Lower leg skin (tissue), 3 donors: ENCODE data around the gene DKKL1.

Experiments used
- CTCF ChIP-seq, 3 donors: fragments of 450-650 bp; IDR thresholded peaks; one replicate each; pipeline ENCODE4 v1.5.1; 2016; ENCODE audit warnings: antibody characterized with exemption in 3 of 3, mild to moderate bottlenecking in 3 of 3, moderate library complexity in 2 of 3
- POLR2A ChIP-seq, 2 donors: fragments of 450-650 bp; IDR thresholded peaks; one replicate each; pipeline ENCODE4 v1.6.1; 2016 to 2017; ENCODE audit warnings: antibody characterized with exemption in 2 of 2, mild to moderate bottlenecking in 1 of 2, moderate library complexity in 1 of 2

GRCh38 chr19:49400029-49400428, 36.4 kb downstream of the DKKL1 start:
- no peak for TF ChIP-seq CTCF (IDR thresholded peaks at IDR 0.05)
- TF ChIP-seq POLR2A (IDR thresholded peaks at IDR 0.05), result no peak
